ENCODE data around the gene PIN1. TPM values are rescaled to one million over a fixed set of nuclear protein-coding genes. Genes with fewer than 3 reads are reported as not detected.

Gene PIN1
- total RNA-seq, 1 experiment from 2014 or later, result 107 TPM

DNA sequence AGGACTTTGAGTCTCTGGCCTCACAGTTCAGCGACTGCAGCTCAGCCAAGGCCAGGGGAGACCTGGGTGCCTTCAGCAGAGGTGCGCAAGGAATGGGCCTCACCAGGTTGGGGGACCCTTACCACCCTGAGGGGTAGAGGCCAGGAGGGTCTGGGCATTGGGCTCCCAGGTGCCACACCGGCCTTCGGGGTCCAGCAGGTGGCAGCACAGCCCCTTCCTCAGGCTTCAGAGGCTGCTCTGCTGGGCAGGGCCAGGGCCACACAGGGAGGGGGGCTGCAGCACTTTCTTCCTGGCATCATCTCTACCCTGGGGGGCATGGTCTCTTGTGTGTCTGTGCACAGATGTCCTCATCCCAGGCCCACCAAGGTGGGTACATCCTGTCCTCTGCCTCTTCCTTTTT is 12.9 kb downstream of the PIN1 start:
- POLR2A ChIA-PET, result no interaction called here
- no peak overlapping the region for H3K4me3 Mint-ChIP-seq
- CTCF ChIA-PET, result interaction anchor here (0.5 to 1.6 kb wide), 2 partner anchors 13 to 495 kb away, joined by 3 to 7 read pairs; partner anchors contain the start of gene PIN1
- no peaks in the 10 kb centered on the region for H3K27me3 Mint-ChIP-seq (ENCODE audit: low read depth)
- peaks cover 7% of the 10 kb centered on the region; the same call in 1 of the 2 replicates for H3K4me1 Mint-ChIP-seq
- H3K36me3 Mint-ChIP-seq, result peaks cover 15% of the 10 kb centered on the region
- TF ChIP-seq ZNF121 (CRISPR knock-in tag; IDR thresholded peaks at IDR 0.05) (0 out of 2 replicates have a peak, but pooled peaks have one; percentile 45), NFATC4 (CRISPR knock-in tag; IDR thresholded peaks at IDR 0.05) (no peak), NR2C2 (CRISPR knock-in tag; IDR thresholded peaks at IDR 0.05) (no peak), HMGA2 (CRISPR knock-in tag; IDR thresholded peaks at IDR 0.05) (no peak), NFYB (CRISPR knock-in tag; conservative IDR thresholded peaks at IDR 0.05; ENCODE audit: low read depth) (no peak), CREM (CRISPR knock-in tag; IDR thresholded peaks at IDR 0.05) (no peak), ZNF396 (CRISPR knock-in tag; IDR thresholded peaks at IDR 0.05; ENCODE audit: borderline replicate concordance) (no peak), ZNF138 (CRISPR knock-in tag; conservative IDR thresholded peaks at IDR 0.05) (no peak)
- TF ChIP-seq, protein P1, sequence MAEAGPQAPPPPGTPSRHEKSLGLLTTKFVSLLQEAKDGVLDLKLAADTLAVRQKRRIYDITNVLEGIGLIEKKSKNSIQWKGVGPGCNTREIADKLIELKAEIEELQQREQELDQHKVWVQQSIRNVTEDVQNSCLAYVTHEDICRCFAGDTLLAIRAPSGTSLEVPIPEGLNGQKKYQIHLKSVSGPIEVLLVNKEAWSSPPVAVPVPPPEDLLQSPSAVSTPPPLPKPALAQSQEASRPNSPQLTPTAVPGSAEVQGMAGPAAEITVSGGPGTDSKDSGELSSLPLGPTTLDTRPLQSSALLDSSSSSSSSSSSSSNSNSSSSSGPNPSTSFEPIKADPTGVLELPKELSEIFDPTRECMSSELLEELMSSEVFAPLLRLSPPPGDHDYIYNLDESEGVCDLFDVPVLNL (CRISPR knock-in tag; IDR thresholded peaks at IDR 0.05; ENCODE audit: borderline replicate concordance, low read depth), result no peak
- TF ChIP-seq, protein P2, sequence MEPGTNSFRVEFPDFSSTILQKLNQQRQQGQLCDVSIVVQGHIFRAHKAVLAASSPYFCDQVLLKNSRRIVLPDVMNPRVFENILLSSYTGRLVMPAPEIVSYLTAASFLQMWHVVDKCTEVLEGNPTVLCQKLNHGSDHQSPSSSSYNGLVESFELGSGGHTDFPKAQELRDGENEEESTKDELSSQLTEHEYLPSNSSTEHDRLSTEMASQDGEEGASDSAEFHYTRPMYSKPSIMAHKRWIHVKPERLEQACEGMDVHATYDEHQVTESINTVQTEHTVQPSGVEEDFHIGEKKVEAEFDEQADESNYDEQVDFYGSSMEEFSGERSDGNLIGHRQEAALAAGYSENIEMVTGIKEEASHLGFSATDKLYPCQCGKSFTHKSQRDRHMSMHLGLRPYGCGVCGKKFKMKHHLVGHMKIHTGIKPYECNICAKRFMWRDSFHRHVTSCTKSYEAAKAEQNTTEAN (CRISPR knock-in tag; IDR thresholded peaks at IDR 0.05), result no peak
- TF ChIP-seq, protein P3, sequence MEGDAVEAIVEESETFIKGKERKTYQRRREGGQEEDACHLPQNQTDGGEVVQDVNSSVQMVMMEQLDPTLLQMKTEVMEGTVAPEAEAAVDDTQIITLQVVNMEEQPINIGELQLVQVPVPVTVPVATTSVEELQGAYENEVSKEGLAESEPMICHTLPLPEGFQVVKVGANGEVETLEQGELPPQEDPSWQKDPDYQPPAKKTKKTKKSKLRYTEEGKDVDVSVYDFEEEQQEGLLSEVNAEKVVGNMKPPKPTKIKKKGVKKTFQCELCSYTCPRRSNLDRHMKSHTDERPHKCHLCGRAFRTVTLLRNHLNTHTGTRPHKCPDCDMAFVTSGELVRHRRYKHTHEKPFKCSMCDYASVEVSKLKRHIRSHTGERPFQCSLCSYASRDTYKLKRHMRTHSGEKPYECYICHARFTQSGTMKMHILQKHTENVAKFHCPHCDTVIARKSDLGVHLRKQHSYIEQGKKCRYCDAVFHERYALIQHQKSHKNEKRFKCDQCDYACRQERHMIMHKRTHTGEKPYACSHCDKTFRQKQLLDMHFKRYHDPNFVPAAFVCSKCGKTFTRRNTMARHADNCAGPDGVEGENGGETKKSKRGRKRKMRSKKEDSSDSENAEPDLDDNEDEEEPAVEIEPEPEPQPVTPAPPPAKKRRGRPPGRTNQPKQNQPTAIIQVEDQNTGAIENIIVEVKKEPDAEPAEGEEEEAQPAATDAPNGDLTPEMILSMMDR (IDR thresholded peaks at IDR 0.05), result peak; percentile 63
- TF ChIP-seq, protein P4, sequence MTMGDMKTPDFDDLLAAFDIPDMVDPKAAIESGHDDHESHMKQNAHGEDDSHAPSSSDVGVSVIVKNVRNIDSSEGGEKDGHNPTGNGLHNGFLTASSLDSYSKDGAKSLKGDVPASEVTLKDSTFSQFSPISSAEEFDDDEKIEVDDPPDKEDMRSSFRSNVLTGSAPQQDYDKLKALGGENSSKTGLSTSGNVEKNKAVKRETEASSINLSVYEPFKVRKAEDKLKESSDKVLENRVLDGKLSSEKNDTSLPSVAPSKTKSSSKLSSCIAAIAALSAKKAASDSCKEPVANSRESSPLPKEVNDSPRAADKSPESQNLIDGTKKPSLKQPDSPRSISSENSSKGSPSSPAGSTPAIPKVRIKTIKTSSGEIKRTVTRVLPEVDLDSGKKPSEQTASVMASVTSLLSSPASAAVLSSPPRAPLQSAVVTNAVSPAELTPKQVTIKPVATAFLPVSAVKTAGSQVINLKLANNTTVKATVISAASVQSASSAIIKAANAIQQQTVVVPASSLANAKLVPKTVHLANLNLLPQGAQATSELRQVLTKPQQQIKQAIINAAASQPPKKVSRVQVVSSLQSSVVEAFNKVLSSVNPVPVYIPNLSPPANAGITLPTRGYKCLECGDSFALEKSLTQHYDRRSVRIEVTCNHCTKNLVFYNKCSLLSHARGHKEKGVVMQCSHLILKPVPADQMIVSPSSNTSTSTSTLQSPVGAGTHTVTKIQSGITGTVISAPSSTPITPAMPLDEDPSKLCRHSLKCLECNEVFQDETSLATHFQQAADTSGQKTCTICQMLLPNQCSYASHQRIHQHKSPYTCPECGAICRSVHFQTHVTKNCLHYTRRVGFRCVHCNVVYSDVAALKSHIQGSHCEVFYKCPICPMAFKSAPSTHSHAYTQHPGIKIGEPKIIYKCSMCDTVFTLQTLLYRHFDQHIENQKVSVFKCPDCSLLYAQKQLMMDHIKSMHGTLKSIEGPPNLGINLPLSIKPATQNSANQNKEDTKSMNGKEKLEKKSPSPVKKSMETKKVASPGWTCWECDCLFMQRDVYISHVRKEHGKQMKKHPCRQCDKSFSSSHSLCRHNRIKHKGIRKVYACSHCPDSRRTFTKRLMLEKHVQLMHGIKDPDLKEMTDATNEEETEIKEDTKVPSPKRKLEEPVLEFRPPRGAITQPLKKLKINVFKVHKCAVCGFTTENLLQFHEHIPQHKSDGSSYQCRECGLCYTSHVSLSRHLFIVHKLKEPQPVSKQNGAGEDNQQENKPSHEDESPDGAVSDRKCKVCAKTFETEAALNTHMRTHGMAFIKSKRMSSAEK (CRISPR knock-in tag; IDR thresholded peaks at IDR 0.05; ENCODE audit: borderline replicate concordance), result no peak
- no peaks in the 10 kb centered on the region for H3K9me3 Mint-ChIP-seq
- ATAC-seq (peak; percentile 67), DNase-seq (ENCODE audit: low spot score) (peak; percentile 77)
- no peak overlapping the region for H3K27ac Mint-ChIP-seq

DNA sequence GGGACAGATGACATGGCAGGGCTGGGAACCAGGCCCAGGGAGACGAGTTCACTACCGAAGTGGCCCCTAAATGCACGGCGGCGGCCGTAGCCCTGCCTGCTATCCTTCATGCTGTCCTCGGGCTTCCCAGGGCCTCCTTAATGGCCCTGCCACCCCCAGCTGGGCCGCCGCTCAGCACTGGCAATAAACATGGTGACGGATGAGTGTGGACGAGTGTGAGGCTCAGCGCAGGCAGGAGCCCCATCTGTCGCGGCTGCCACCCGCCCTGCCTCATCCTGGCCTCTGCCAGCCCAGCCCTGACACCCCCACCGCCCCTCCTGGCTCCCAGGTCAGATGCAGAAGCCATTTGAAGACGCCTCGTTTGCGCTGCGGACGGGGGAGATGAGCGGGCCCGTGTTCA is 13.6 kb downstream of the PIN1 start:
- Mint-ChIP-seq H3K27me3 (ENCODE audit: low read depth) (no peaks in the 10 kb centered on the region), H3K27ac (no peak overlapping the region), H3K4me3 (no peak overlapping the region), H3K4me1 (peaks cover 7% of the 10 kb centered on the region; the same call in 1 of the 2 replicates), H3K36me3 (peaks cover 9% of the 10 kb centered on the region), H3K9me3 (no peaks in the 10 kb centered on the region)
- ChIA-PET POLR2A (no interaction called here), CTCF (interaction anchor here (1.6 kb wide), 1 partner anchor 14 kb away, joined by 7 read pairs; the partner anchor contains the start of gene PIN1)
- no peak for ATAC-seq
- DNase-seq (ENCODE audit: low spot score), result no peak
- no peak for TF ChIP-seq ZNF263 (CRISPR knock-in tag; IDR thresholded peaks at IDR 0.05; ENCODE audit: low read depth)
- no peak for TF ChIP-seq CREM (CRISPR knock-in tag; IDR thresholded peaks at IDR 0.05)
- TF ChIP-seq, protein P5, sequence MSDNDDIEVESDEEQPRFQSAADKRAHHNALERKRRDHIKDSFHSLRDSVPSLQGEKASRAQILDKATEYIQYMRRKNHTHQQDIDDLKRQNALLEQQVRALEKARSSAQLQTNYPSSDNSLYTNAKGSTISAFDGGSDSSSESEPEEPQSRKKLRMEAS (CRISPR knock-in tag; IDR thresholded peaks at IDR 0.05), result no peak
- TF ChIP-seq, protein P6, sequence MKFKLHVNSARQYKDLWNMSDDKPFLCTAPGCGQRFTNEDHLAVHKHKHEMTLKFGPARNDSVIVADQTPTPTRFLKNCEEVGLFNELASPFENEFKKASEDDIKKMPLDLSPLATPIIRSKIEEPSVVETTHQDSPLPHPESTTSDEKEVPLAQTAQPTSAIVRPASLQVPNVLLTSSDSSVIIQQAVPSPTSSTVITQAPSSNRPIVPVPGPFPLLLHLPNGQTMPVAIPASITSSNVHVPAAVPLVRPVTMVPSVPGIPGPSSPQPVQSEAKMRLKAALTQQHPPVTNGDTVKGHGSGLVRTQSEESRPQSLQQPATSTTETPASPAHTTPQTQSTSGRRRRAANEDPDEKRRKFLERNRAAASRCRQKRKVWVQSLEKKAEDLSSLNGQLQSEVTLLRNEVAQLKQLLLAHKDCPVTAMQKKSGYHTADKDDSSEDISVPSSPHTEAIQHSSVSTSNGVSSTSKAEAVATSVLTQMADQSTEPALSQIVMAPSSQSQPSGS (CRISPR knock-in tag; IDR thresholded peaks at IDR 0.05; ENCODE audit: borderline replicate concordance, low read depth), result no peak
- TF ChIP-seq, protein P7, sequence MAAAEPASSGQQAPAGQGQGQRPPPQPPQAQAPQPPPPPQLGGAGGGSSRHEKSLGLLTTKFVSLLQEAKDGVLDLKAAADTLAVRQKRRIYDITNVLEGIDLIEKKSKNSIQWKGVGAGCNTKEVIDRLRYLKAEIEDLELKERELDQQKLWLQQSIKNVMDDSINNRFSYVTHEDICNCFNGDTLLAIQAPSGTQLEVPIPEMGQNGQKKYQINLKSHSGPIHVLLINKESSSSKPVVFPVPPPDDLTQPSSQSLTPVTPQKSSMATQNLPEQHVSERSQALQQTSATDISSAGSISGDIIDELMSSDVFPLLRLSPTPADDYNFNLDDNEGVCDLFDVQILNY (CRISPR knock-in tag; IDR thresholded peaks at IDR 0.05), result no peak
- no peak for TF ChIP-seq NFATC4 (CRISPR knock-in tag; IDR thresholded peaks at IDR 0.05)
- TF ChIP-seq, protein P8, sequence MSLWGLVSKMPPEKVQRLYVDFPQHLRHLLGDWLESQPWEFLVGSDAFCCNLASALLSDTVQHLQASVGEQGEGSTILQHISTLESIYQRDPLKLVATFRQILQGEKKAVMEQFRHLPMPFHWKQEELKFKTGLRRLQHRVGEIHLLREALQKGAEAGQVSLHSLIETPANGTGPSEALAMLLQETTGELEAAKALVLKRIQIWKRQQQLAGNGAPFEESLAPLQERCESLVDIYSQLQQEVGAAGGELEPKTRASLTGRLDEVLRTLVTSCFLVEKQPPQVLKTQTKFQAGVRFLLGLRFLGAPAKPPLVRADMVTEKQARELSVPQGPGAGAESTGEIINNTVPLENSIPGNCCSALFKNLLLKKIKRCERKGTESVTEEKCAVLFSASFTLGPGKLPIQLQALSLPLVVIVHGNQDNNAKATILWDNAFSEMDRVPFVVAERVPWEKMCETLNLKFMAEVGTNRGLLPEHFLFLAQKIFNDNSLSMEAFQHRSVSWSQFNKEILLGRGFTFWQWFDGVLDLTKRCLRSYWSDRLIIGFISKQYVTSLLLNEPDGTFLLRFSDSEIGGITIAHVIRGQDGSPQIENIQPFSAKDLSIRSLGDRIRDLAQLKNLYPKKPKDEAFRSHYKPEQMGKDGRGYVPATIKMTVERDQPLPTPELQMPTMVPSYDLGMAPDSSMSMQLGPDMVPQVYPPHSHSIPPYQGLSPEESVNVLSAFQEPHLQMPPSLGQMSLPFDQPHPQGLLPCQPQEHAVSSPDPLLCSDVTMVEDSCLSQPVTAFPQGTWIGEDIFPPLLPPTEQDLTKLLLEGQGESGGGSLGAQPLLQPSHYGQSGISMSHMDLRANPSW (CRISPR knock-in tag; conservative IDR thresholded peaks at IDR 0.05; ENCODE audit: low read depth), result no peak
- TF ChIP-seq, protein P9, sequence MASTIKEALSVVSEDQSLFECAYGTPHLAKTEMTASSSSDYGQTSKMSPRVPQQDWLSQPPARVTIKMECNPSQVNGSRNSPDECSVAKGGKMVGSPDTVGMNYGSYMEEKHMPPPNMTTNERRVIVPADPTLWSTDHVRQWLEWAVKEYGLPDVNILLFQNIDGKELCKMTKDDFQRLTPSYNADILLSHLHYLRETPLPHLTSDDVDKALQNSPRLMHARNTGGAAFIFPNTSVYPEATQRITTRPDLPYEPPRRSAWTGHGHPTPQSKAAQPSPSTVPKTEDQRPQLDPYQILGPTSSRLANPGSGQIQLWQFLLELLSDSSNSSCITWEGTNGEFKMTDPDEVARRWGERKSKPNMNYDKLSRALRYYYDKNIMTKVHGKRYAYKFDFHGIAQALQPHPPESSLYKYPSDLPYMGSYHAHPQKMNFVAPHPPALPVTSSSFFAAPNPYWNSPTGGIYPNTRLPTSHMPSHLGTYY (CRISPR knock-in tag; IDR thresholded peaks at IDR 0.05), result no peak
- TF ChIP-seq NR2C2 (CRISPR knock-in tag; IDR thresholded peaks at IDR 0.05), result no peak
